Measurements from ENCODE around the gene ALDH1L1. TPM values are rescaled to one million over a fixed set of nuclear protein-coding genes. Genes with fewer than 3 reads are reported as not detected.

Gene ALDH1L1
- total RNA-seq, 1 experiment from 2014 or later: 0.36 TPM

DNA sequence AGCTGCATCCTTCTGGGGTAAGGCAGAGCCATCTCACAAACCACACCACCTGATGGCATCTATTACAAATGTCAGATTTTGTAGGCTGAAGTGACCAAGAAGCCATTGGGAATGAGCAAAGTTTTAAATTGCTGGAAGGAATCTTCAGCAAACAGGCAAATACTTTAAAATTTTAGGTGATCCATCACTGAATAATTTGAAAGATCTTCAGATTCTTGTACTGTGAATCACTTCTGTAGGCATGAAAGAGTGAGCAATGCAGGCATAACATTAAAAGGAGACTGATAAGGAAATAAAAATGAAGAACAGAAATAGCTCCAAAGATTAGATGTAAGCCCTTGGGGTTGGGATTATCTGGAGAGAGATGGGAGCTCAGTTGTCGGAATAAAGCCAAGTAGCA, 36.0 kb upstream of the ALDH1L1 start:
- DNase-seq (ENCODE audit: low read depth, low spot score) (no peak), ATAC-seq (no peak)

DNA sequence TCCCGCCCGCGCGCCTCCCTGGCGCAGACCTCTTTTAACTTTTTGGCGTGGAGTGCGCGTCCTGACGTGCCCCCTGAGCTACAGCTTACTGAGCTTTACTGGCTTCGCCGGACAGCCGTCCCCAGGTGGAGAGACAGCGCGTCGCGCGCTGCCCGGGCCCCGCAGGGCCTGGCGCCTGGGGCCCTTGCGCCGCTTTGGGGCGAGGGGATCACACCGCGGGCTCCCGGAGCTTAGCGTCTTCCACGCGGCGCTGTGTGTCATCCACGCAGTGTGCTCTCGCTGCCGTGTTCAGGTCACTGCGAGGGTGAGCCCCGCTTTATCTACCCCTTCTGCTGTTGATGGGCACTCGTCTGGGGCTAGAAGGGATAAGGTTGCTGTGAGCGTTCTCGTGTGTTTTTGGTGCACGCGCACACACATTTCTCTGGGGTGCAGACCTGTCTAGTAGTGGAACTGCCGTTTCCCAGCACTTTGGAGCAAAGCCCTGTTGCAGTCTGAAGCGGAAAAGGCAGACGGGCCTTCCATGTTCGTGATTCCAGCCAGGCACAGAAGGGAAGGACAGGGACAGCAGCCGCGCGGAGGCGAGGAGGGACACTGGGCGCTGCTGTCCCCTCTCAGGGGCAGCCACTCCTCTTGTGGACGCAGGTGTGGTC, 33.1 kb upstream of the ALDH1L1 start:
- no TSS peak for BruUV-seq (replicated peaks)
- in situ Hi-C loops (cut with HindIII; ENCODE audit: low pct_unique_long_range_greater_than_20kb, low sequenced_read_pairs): no loop called here
- Histone ChIP-seq H3K27me3 (ENCODE audit: control insufficient read depth, insufficient read depth, low read length) (peaks cover 44% of the 10 kb centered on the region), H3K27ac (ENCODE audit: low read length) (no peak overlapping the region), H3K4me3 (ENCODE audit: low read depth in 2 of 2, low read length in 2 of 2) (peak overlapping the region; percentile 40 to 55), H3K9me3 (ENCODE audit: control insufficient read depth, insufficient read depth, low read depth, low read length) (no peaks in the 10 kb centered on the region), H3K4me1 (ENCODE audit: control insufficient read depth, insufficient read depth, low read length) (0 out of 2 replicates have a peak, but pooled peaks cover 6% of the 10 kb centered on the region), H3K36me3 (ENCODE audit: control insufficient read depth, insufficient read depth, low read length) (no peaks in the 10 kb centered on the region)
- intact Hi-C loops (cut with micrococcal nuclease; ENCODE audit: unreplicated experiment): no loop called here
- DNase-seq (ENCODE audit: low read depth, low spot score) (no peak), ATAC-seq (peak; percentile 35; the same call in 1 of the 2 replicates)
- POLR2A ChIA-PET: interaction anchor here (0.6 kb wide), 1 partner anchor 972 kb away, joined by 9 read pairs; no protein-coding TSS in a partner anchor
- CTCF ChIA-PET: interaction anchor here (0.6 to 1.3 kb wide), 5 partner anchors 17 to 175 kb away, joined by 3 to 5 read pairs (median 3); no protein-coding TSS in a partner anchor
- TF ChIP-seq, protein P1, sequence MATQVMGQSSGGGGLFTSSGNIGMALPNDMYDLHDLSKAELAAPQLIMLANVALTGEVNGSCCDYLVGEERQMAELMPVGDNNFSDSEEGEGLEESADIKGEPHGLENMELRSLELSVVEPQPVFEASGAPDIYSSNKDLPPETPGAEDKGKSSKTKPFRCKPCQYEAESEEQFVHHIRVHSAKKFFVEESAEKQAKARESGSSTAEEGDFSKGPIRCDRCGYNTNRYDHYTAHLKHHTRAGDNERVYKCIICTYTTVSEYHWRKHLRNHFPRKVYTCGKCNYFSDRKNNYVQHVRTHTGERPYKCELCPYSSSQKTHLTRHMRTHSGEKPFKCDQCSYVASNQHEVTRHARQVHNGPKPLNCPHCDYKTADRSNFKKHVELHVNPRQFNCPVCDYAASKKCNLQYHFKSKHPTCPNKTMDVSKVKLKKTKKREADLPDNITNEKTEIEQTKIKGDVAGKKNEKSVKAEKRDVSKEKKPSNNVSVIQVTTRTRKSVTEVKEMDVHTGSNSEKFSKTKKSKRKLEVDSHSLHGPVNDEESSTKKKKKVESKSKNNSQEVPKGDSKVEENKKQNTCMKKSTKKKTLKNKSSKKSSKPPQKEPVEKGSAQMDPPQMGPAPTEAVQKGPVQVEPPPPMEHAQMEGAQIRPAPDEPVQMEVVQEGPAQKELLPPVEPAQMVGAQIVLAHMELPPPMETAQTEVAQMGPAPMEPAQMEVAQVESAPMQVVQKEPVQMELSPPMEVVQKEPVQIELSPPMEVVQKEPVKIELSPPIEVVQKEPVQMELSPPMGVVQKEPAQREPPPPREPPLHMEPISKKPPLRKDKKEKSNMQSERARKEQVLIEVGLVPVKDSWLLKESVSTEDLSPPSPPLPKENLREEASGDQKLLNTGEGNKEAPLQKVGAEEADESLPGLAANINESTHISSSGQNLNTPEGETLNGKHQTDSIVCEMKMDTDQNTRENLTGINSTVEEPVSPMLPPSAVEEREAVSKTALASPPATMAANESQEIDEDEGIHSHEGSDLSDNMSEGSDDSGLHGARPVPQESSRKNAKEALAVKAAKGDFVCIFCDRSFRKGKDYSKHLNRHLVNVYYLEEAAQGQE (IDR thresholded peaks at IDR 0.05; ENCODE audit: insufficient read depth in 1 of 2, low read depth in 2 of 2, low read length in 1 of 2): no peak
- TF ChIP-seq POLR2AphosphoS5 (IDR thresholded peaks at IDR 0.05; ENCODE audit: low read depth, low read length) (no peak), SIN3A (IDR thresholded peaks at IDR 0.05; ENCODE audit: borderline replicate concordance, insufficient read depth, low read depth, low read length) (no peak), TCF7L2 (IDR thresholded peaks at IDR 0.05; ENCODE audit: low read depth, low read length) (no peak)
- TF ChIP-seq, protein P2, sequence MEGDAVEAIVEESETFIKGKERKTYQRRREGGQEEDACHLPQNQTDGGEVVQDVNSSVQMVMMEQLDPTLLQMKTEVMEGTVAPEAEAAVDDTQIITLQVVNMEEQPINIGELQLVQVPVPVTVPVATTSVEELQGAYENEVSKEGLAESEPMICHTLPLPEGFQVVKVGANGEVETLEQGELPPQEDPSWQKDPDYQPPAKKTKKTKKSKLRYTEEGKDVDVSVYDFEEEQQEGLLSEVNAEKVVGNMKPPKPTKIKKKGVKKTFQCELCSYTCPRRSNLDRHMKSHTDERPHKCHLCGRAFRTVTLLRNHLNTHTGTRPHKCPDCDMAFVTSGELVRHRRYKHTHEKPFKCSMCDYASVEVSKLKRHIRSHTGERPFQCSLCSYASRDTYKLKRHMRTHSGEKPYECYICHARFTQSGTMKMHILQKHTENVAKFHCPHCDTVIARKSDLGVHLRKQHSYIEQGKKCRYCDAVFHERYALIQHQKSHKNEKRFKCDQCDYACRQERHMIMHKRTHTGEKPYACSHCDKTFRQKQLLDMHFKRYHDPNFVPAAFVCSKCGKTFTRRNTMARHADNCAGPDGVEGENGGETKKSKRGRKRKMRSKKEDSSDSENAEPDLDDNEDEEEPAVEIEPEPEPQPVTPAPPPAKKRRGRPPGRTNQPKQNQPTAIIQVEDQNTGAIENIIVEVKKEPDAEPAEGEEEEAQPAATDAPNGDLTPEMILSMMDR (IDR thresholded peaks at IDR 0.05): peak; percentile 48

More for the DNA sequence above, 36.0 kb upstream of the ALDH1L1 start:
- POLR2A ChIA-PET: no interaction called here
- CTCF ChIA-PET: no interaction called here
- Histone ChIP-seq H3K9me3 (ENCODE audit: control insufficient read depth, insufficient read depth, low read depth, low read length) (no peaks in the 10 kb centered on the region), H3K27me3 (ENCODE audit: control insufficient read depth, insufficient read depth, low read length) (peaks cover 54% of the 10 kb centered on the region), H3K4me1 (ENCODE audit: control insufficient read depth, insufficient read depth, low read length) (0 out of 2 replicates have a peak, but pooled peaks cover 2% of the 10 kb centered on the region), H3K36me3 (ENCODE audit: control insufficient read depth, insufficient read depth, low read length) (no peaks in the 10 kb centered on the region), H3K27ac (ENCODE audit: low read length) (no peak overlapping the region), H3K4me3 (ENCODE audit: low read depth in 2 of 2, low read length in 2 of 2) (no peak overlapping the region)
- intact Hi-C loops (cut with micrococcal nuclease; ENCODE audit: unreplicated experiment) (no loop called here), in situ Hi-C loops (cut with HindIII; ENCODE audit: low pct_unique_long_range_greater_than_20kb, low sequenced_read_pairs) (no loop called here)
- no TSS peak for BruUV-seq (replicated peaks)
- TF ChIP-seq TCF7L2 (IDR thresholded peaks at IDR 0.05; ENCODE audit: low read depth, low read length) (no peak), SIN3A (IDR thresholded peaks at IDR 0.05; ENCODE audit: borderline replicate concordance, insufficient read depth, low read depth, low read length) (no peak), POLR2AphosphoS5 (IDR thresholded peaks at IDR 0.05; ENCODE audit: low read depth, low read length) (no peak)
- TF ChIP-seq, protein P1 (IDR thresholded peaks at IDR 0.05; ENCODE audit: insufficient read depth in 1 of 2, low read depth in 2 of 2, low read length in 1 of 2): no peak
- TF ChIP-seq, protein P2 (IDR thresholded peaks at IDR 0.05): no peak
